Measurements from ENCODE around the gene PTH1R. TPM values are rescaled to one million over a fixed set of nuclear protein-coding genes. Genes with fewer than 3 reads are reported as not detected.
A peak's percentile ranks its signal among the peaks of the same experiment; 100 is the strongest.

PTH1R gene
- total and polyA plus RNA-seq, 3 experiments from 2014 or later = not detected

DNA sequence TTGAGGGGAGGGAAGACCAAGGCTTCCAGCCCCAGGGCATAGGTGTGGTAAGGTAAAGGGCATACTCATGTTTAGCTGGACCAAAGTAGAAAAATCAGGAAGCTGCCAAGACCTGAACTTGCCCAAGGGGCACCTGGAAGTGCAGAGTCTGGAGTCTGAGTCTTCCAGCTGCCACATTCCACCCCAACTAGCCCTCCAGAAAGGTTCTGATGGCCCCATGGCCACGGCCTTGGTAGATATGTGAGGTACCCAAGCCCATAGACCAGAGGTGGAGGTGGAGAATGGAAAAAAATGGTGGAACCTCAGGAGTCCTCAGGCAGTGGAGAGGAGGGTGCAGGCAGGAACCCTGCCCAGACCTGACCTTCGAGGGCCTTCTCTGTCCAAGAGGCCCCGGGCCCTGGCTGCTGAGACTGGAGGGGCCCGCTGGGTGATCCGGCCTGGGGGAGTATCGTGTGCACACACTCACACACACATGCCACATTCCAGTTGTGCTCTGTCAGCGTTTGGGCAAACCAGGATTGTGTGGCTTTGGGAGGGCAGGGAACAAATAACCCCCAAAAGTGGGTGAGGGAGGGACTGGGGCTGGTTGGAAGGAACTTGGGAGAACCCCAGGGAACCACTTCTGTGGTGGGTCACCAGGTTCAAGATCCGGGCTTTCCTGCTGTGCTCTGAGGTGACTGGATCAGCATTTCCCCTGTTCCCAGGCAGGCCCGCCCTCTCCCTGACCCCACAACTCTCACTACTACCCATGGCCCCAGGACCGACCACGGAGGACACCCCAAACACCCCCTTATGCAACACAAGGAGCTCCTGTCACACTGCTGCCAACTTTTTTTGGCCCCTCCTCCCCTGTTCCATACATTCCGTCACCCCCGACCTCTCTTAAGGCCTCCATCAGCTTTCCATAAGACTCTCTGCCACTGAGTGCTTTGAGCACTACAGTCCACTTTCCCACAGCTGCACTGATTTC, 25.9 kb upstream of the PTH1R start:
- Mint-ChIP-seq H3K9me3 (no peaks in the 10 kb centered on the region), H3K36me3 (no peaks in the 10 kb centered on the region), H3K27ac (peak overlapping the region in 1 of 8 donors; percentile 34), H3K27me3 (peaks cover 6 to 7% of the 10 kb centered on the region in 2 donors), H3K4me1 (peaks cover under 1% of the 10 kb centered on the region in 3 donors), H3K4me3 (no peak overlapping the region)
- no peaks in the 10 kb centered on the region for H3K36me3 ChIP-seq (ENCODE audit: insufficient read depth, low read length)
- no peak overlapping the region for H3K4me3 ChIP-seq (ENCODE audit: low read length)
- no peak overlapping the region for H3K27ac ChIP-seq (ENCODE audit: low read depth, low read length)
- no peaks in the 10 kb centered on the region for H3K9me3 ChIP-seq (ENCODE audit: low read length)
- CTCF ChIA-PET = interaction anchor here (0.6 kb wide), 1 partner anchor 263 kb away, joined by 3 read pairs; no protein-coding TSS in a partner anchor
- POLR2A ChIA-PET = no interaction called here
- peak in 1 of 5 donors; percentile 23 for DNase-seq
- no peaks in the 10 kb centered on the region for H3K27me3 ChIP-seq (ENCODE audit: insufficient read depth, low read length, poor library complexity, severe bottlenecking)
- H3K4me1 ChIP-seq (ENCODE audit: insufficient read depth, low read length) = peaks cover under 1% of the 10 kb centered on the region

DNA sequence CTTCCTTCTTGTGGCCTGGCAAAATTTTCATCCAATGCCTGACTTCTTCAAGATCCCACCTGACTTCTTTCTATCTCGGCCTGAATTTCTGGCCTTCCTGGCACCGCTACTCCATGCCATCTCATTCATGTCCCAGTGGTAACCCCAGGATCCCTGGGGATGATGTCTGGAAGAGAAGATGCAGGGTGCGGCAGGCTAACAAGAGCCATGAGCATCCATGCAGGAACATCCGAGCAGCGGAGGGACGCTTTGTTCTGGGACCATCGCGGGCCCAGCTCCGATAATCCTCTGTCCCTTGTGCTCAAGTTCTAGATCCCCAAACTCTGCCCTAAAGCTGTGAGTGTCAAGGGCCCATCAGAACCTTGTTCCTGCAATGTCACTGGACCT, 25.2 kb upstream of the PTH1R start:
- CTCF ChIA-PET = no interaction called here
- Histone ChIP-seq H3K27ac (ENCODE audit: low read depth, low read length) (no peak overlapping the region), H3K36me3 (ENCODE audit: insufficient read depth, low read length) (no peaks in the 10 kb centered on the region), H3K4me3 (ENCODE audit: low read length) (no peak overlapping the region), H3K9me3 (ENCODE audit: low read length) (no peaks in the 10 kb centered on the region), H3K27me3 (ENCODE audit: insufficient read depth, low read length, poor library complexity, severe bottlenecking) (no peaks in the 10 kb centered on the region), H3K4me1 (ENCODE audit: insufficient read depth, low read length) (no peaks in the 10 kb centered on the region)
- POLR2A ChIA-PET = no interaction called here
- Mint-ChIP-seq H3K27ac (peak overlapping the region in 1 of 8 donors; percentile 34), H3K27me3 (peaks cover 7 to 11% of the 10 kb centered on the region in 2 donors), H3K36me3 (no peaks in the 10 kb centered on the region), H3K4me3 (no peak overlapping the region), H3K9me3 (no peaks in the 10 kb centered on the region), H3K4me1 (no peaks in the 10 kb centered on the region)
- peak in 1 of 5 donors; percentile 28 for DNase-seq

DNA sequence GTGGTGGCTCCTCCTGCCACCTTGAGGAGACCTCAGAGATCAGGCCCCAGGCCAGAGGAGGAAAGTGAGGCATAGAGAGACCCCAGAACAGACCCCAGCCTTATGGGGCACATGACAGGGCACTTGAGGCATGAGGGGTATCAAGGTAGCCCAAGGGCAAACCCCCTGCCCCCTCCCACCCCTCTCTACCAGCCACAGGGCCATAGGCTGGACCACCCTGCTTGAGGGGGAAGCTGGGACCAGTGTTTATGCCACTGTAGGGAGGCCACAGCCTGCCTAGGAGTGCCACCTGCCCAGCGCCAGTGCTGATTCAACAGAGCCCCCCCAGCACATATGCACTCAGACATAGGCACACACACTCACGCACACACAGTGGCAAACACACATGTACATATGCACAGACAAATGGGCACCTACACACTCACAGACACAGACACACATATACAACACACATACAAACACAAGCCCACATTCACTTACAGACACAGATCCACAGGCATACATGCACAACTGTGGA, 24.6 kb upstream of the PTH1R start:
- Histone ChIP-seq H3K27ac (ENCODE audit: low read depth, low read length) (no peak overlapping the region), H3K9me3 (ENCODE audit: low read length) (no peaks in the 10 kb centered on the region), H3K4me1 (ENCODE audit: insufficient read depth, low read length) (no peaks in the 10 kb centered on the region), H3K36me3 (ENCODE audit: insufficient read depth, low read length) (no peaks in the 10 kb centered on the region), H3K4me3 (ENCODE audit: low read length) (no peak overlapping the region), H3K27me3 (ENCODE audit: insufficient read depth, low read length, poor library complexity, severe bottlenecking) (no peaks in the 10 kb centered on the region)
- CTCF ChIA-PET = interaction anchor here (0.7 kb wide), 1 partner anchor 14 kb away, joined by 3 read pairs; no protein-coding TSS in a partner anchor
- no peak overlapping the region for H3K4me3 Mint-ChIP-seq
- H3K36me3 Mint-ChIP-seq = no peaks in the 10 kb centered on the region
- POLR2A ChIA-PET = no interaction called here
- peak in 1 of 5 donors; percentile 27 for DNase-seq
- H3K27me3 Mint-ChIP-seq = peaks cover 7 to 14% of the 10 kb centered on the region in 2 donors
- H3K27ac Mint-ChIP-seq = no peak overlapping the region
- no peaks in the 10 kb centered on the region for H3K9me3 Mint-ChIP-seq
- no peaks in the 10 kb centered on the region for H3K4me1 Mint-ChIP-seq

DNA sequence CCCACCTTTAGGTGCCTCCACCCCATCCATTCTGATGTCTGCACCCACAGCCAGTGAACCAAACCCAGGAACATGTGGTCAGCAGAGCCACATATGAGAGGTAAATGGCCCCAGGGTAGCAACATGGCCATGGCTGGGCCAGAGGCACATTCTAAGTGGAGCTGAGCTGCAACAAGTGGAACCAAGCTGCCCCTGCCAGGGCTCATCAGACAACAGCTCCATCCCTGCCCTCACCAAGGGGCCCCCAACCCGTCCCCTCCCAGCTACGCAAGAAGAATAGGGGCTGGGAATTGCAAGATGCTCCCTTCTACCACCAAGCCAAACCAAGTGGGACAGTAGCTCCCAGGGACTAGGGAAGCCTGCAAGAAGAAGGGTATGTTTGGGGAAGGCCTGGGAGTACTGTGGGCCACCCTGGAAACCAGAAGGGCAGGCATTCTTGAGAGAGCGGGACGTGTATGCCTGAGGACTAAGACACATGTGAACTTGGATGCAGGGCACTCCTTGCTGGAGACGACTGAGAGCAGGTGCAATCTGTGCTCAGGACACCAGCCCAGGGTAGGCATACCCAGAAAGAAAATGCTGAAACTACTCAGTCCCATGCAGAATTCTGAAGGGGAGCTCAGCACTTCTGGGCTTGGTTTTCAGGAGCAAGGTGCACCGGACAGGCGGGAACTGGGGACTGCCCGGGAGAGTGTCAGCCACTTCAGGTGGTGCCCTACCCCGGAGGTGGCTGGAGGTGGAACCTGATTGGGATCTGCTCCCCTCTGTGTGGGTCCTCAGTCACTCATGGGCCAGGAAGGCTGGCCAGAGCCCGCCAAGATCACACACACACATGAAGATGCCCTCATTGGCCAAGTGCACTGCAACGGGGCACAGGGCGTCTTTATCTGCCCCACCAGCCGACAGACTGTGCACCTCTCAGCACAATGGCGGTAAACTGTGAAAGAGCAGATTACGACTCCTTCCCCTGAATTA, 23.8 kb upstream of the PTH1R start:
- Mint-ChIP-seq H3K4me3 (no peak overlapping the region), H3K27me3 (peaks cover 7 to 16% of the 10 kb centered on the region in 2 donors), H3K27ac (no peak overlapping the region), H3K4me1 (no peaks in the 10 kb centered on the region), H3K9me3 (no peaks in the 10 kb centered on the region), H3K36me3 (no peaks in the 10 kb centered on the region)
- Histone ChIP-seq H3K36me3 (ENCODE audit: insufficient read depth, low read length) (no peaks in the 10 kb centered on the region), H3K27me3 (ENCODE audit: insufficient read depth, low read length, poor library complexity, severe bottlenecking) (no peaks in the 10 kb centered on the region), H3K4me1 (ENCODE audit: insufficient read depth, low read length) (no peaks in the 10 kb centered on the region), H3K27ac (ENCODE audit: low read depth, low read length) (no peak overlapping the region), H3K9me3 (ENCODE audit: low read length) (no peaks in the 10 kb centered on the region), H3K4me3 (ENCODE audit: low read length) (no peak overlapping the region)
- ChIA-PET CTCF (interaction anchor here (0.7 kb wide), 1 partner anchor 13 kb away, joined by 3 read pairs; no protein-coding TSS in a partner anchor), POLR2A (no interaction called here)
- DNase-seq = peak in 1 of 5 donors; percentile 35

DNA sequence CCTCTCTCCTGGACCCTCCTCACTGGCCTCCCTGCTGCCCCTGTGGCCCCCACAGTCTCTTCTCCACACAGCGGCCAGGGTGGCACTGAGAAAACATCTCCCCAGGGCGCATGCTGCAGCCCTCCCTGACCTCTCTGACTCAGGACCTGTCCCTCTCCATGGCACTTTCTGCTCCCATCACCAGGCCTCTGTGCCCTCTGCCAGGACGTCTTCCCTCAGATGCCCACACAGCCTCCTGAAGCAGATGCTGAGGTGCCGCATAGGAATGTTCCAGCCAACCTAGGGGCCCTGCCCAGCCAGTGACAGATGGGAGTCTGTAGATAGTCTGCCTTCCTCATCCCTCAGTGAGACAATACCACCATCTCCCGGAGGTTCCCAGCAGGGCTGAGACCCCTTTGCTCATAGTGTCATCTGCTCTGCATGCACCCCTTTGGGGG, 22.9 kb upstream of the PTH1R start:
- Histone ChIP-seq H3K27me3 (ENCODE audit: insufficient read depth, low read length, poor library complexity, severe bottlenecking) (no peaks in the 10 kb centered on the region), H3K4me3 (ENCODE audit: low read length) (no peak overlapping the region), H3K9me3 (ENCODE audit: low read length) (no peaks in the 10 kb centered on the region), H3K4me1 (ENCODE audit: insufficient read depth, low read length) (no peaks in the 10 kb centered on the region), H3K27ac (ENCODE audit: low read depth, low read length) (no peak overlapping the region), H3K36me3 (ENCODE audit: insufficient read depth, low read length) (no peaks in the 10 kb centered on the region)
- H3K27me3 Mint-ChIP-seq = peaks cover 7 to 16% of the 10 kb centered on the region in 2 donors
- H3K4me1 Mint-ChIP-seq = no peaks in the 10 kb centered on the region
- no peaks in the 10 kb centered on the region for H3K9me3 Mint-ChIP-seq
- DNase-seq = peak in 1 of 5 donors; percentile 24
- POLR2A ChIA-PET = no interaction called here
- H3K4me3 Mint-ChIP-seq = no peak overlapping the region
- CTCF ChIA-PET = no interaction called here
- no peaks in the 10 kb centered on the region for H3K36me3 Mint-ChIP-seq
- peak overlapping the region in 1 of 8 donors; percentile 38 for H3K27ac Mint-ChIP-seq

DNA sequence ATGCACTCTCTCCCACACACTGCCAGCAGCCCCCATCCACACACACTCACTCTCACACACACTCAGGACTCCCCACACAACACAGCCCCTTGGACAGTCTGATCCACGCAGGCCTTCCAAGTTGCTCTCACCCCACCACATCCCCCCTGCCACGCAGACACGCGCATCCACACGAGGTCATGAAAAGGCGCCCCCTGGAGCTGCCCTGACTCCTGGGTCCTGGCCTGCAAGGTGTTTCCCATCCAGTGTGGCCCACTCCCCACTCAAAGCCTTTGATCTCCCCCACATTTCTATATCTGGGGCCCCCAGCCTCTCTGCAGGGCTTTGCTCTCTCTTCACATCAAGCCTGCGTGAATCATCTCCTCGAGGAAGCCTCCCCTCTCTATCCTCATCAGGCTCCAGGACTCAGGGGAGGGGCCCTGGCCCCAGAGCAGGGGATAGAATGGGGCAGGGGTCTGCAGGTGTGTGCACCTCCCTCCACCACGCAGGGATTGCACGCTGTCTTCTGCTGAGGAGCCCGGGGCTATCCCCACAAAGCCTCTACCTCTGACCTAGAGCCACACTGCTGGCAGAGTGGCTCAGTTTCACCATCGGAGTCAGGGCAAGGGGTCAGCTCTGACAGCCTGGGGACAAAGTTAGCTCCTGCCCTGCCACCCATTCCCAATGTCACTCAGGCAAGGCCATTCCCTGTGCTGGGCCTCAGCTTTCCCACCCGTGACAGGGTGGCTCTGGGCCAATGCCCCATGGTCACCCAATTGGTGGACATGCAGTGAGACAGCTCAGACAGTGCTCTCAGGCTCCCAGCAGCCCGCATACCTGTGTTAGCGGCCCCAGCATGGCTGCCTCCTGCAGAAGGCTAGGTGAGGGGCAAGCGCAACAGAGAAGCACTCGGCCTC, 20.7 kb upstream of the PTH1R start:
- no peaks in the 10 kb centered on the region for H3K36me3 Mint-ChIP-seq
- Histone ChIP-seq H3K27me3 (ENCODE audit: insufficient read depth, low read length, poor library complexity, severe bottlenecking) (no peaks in the 10 kb centered on the region), H3K27ac (ENCODE audit: low read depth, low read length) (no peak overlapping the region), H3K36me3 (ENCODE audit: insufficient read depth, low read length) (no peaks in the 10 kb centered on the region), H3K9me3 (ENCODE audit: low read length) (no peaks in the 10 kb centered on the region), H3K4me1 (ENCODE audit: insufficient read depth, low read length) (no peaks in the 10 kb centered on the region), H3K4me3 (ENCODE audit: low read length) (no peak overlapping the region)
- ChIA-PET CTCF (no interaction called here), POLR2A (no interaction called here)
- no peaks in the 10 kb centered on the region for H3K9me3 Mint-ChIP-seq
- no peaks in the 10 kb centered on the region for H3K4me1 Mint-ChIP-seq
- peak in 1 of 5 donors; percentile 33 for DNase-seq
- no peak overlapping the region for H3K4me3 Mint-ChIP-seq
- H3K27ac Mint-ChIP-seq = peak overlapping the region in 1 of 8 donors; percentile 63
- H3K27me3 Mint-ChIP-seq = peaks cover 7 to 16% of the 10 kb centered on the region in 2 donors
